HL-60 (cell line): ENCODE measurements around the gene CALHM5.

Source experiments
- POLR2AphosphoS5 ChIP-seq: IDR thresholded peaks from 2 replicates; pipeline ENCODE4 v1.6.1; 2012; ENCODE audit warnings: low read depth
- REST ChIP-seq: IDR thresholded peaks from 2 replicates; pipeline ENCODE4 v1.6.1; 2012; ENCODE audit warnings: low read depth; ENCODE audit not compliant: insufficient replicate concordance

GRCh38 chr6:116507324-116507723, 4.1 kb upstream of the CALHM5 start:
- TF ChIP-seq POLR2AphosphoS5 (no peak), REST (no peak)
